Right forelimb (tissue), 1 donor: ENCODE results near the gene GRK2.

Experiments used
- DNase-seq: peaks from one replicate; pipeline ENCODE4 v3.0.0-alpha.2; 2018

The GRK2 gene

DNA sequence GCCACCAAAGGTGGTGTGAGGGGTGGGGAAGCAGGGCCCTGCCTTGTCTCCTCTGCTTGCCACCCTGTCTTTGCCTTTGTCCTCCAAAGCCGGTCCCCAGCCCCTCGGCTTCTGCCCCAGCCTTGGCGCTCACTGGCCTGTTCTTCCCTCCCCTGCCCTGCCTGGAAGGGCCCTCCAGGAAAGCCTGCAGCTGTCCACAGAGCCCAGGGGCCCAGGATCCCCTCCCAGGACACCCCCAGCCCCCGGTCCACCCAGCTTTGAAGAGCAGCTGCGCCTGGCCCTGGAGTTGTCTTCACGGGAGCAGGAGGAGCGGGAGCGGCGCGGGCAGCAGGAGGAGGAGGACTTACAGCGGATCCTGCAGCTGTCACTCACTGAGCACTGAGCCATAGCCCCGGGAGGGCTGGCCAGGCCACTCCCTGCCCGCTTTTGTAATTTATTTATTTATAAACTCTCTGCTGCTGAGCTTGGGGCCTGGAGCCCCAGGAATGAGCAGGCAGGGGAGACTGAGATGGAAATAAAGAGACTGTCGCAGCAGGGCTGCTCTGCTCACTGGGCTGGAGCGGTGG, 35.8 kb downstream of the GRK2 start:
- peak; percentile 68 for DNase-seq

- peak; percentile 59 for DNase-seq
Observed at GRCh38 chr11:67302571-67303131, 36.4 kb downstream of the GRK2 start.

- DNase-seq: peak; percentile 75
Observed at GRCh38 chr11:67303132-67303834, 37.0 kb downstream of the GRK2 start, which contains the start of gene SSH3. Gene SSH3 (plus strand): TSS chr11:67303530. CDS start chr11:67303626, 96 bp downstream.

- no peak for DNase-seq
Observed at GRCh38 chr11:67303835-67304411, 37.6 kb downstream of the GRK2 start.

GRCh38 chr11:67304511-67305113, 38.3 kb downstream of the GRK2 start:
- no peak for DNase-seq

DNA sequence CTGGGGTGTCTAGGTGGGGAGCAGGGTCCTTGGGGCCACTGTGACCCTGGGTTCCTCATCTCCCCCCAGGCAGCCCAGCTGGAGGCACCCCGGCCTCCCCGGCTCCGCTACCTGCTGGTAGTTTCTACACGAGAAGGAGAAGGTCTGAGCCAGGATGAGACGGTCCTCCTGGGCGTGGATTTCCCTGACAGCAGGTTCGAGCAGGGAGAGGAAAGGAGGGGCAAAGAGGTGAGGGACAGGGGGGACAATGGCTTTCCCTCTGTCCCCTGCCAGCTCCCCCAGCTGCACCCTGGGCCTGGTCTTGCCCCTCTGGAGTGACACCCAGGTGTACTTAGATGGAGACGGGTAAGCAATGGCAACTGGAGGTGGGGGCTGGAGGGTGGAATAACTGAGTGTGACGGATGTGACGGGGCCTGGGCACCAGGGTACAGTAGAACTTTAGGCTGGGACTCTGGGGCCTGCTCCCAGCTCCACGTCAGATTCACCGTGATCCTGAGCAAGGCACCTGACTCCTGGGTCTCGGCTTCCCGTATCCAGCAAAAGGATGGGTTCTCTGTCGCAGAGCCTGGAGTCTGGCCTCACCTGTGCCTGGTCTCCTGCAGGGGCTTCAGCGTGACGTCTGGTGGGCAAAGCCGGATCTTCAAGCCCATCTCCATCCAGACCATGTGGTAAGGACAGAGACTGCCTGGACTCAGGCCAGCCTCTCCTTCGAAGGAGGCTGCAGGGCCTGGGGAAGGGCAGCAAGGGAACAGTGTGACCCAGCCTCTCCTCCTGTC, 40.7 kb downstream of the GRK2 start:
- DNase-seq: no peak

GRCh38 chr11:67307545-67308001, 41.3 kb downstream of the GRK2 start:
- DNase-seq: no peak

DNA sequence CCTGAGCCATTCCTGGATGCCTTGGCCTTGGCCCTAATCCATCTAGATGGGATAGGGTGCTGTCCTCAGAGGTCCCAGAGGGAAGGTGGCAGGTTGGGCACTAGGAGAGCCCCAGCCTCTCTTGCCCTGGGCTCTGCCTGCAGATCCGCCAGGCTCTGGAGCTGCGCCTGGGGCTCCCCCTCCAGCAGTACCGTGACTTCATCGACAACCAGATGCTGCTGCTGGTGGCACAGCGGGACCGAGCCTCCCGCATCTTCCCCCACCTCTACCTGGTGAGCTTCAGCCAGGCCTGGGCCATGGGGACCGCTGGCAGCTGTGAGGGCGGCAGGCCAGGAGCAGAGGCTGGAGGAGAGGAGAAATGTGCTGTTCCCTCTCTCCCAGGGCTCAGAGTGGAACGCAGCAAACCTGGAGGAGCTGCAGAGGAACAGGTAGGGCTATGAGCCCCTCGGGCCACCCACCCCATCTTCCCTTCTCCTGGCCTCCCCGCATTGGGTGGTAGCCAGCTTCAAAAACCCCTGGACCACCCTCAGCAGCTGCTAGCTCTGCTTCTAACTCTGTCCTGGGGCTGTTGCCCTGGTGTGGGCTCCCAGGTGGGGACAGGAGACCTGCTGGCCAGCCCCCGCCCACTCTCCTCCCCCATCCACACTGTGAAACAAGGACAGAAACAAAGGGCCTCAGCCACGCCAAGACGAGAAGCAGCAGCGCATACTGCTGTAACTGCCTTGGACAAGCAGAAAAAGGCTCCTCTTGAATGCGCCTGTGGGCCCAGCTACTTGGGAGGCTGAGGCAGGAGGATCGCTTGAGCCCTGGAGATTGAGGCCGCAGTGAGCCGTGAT, 42.0 kb downstream of the GRK2 start:
- no peak for DNase-seq

DNA sequence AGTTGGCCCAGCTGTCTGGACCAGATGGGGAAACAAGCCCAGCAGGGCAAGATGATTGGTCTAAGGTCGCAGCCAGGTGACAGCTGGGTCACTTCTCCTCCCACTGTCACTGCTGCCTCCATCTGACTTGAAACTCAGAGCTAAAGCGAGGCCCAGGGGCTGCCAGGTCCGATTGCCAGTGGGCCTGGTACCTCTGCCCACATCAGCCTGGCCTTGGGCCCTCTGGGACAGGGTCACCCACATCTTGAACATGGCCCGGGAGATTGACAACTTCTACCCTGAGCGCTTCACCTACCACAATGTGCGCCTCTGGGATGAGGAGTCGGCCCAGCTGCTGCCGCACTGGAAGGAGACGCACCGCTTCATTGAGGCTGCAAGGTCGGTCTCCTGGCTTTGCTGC, 42.9 kb downstream of the GRK2 start:
- DNase-seq: no peak

DNA sequence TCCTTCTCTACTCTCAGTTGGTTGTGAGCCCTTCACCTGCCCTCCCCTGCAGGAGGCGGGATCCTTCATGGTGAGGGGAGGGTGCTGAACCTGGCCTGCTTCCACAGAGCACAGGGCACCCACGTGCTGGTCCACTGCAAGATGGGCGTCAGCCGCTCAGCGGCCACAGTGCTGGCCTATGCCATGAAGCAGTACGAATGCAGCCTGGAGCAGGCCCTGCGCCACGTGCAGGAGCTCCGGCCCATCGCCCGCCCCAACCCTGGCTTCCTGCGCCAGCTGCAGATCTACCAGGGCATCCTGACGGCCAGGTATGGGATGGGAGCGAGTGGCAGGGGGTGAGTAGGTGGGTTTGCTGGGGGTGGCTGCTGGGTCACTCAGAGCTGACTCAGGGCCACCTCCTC, 43.4 kb downstream of the GRK2 start:
- no peak for DNase-seq

DNA sequence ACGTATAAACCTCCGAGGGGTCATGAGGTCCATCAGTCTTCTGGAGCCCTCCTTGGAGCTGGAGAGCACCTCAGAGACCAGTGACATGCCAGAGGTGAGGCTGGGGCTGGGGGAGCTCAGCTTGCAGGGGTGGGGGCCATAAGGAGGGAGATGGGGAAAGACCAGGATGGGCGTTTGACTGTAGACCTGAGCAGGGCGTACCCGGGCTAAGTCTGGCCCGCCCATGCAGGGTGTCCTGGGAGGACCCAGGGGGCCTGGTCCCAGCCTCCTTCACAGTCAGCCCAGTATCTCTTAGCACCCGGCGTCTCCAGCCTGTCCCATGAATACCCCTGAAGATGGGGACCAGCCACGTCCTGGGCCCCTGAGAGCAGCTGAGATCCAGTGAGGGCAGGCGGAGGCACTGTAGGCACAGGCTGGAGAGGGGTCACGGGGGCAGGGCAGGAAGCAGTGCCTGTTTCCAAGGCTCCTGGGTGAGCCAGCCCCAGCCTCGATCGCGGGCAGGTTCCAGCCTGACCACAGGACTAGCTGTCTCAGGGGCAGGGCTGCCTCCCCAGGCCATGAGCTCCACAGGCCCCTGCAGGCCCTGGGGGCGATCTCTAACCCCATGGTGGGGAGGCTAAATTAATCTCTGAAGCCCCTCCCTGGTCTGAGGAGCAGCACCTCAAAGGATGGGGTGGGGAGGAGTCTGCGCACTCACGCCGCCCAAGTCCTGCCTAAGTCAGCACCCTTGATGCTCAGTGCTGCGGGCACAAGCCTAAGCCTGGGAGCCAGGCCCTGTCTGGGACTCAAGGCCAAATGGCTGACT, 44.2 kb downstream of the GRK2 start:
- no peak for DNase-seq

GRCh38 chr11:67311051-67311555, 44.8 kb downstream of the GRK2 start:
- no peak for DNase-seq

GRCh38 chr11:67311556-67312082, 45.3 kb downstream of the GRK2 start:
- DNase-seq: no peak

GRCh38 chr11:67312187-67313021, 46.1 kb downstream of the GRK2 start:
- DNase-seq: no peak

DNA sequence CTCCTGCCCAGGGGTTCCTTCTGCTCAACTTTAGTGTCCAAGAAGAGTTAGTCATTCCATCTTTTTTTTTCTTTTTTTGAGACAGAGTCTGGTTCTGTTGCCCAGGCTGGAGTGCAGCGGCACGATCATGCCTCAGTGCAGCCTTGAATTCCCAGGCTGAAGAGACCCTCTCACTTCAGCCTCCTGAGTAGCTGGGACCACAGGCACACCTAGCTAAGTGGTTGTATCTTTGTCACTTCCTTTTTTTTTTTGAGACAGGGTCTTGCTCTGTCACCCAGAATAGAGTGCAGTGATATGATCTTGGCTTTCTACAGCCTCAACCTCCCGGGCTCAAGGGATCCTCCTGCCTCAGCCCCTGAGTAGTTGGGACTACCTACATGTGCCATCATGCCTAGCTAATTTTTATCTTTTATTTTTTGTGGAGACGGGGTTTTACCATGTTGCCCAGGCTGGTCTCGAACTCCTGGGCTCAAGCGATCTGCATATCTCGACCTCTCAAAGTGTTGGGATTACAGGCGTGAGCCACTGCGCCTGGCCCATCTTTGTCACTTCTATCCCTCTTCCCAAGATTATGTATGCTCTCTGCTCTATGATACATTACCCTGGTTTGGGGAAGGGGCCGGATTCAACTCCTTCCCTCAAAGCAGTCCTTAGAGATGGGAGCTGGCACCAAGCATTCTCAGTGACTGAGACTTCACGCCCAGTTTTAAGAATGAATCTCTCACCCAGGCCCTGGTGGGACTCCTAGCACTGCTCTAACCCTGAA, 47.0 kb downstream of the GRK2 start:
- DNase-seq: no peak

GRCh38 chr11:67314218-67314617, 47.9 kb downstream of the GRK2 start:
- no peak for DNase-seq

DNA sequence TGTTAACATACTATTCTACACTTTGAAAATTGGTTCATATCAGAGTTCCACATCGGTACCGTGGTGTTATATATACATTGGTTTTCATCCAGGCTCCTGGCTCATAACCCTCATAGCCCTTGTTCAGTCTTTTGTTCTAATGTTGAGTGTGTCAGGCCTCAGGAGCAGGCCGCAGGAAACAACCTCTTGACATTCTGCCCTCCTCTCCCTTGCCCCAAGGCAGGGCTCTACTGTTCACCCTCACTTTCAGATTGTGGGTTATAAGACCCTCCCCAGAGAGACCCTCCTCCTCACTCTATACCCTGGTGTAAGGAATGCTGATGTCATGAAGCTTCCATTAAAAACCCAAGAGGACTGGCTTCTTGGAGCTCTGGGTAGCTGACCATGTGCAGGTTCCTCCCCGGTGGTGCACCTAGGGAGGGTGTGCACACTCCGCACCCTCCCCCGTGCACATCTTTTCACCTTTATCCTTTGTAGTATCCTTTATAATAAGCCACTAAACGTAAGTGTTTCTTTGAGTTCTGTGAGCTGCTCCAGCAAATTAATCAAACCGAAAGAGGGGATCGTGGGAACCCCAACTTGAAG, 49.1 kb downstream of the GRK2 start:
- DNase-seq: no peak

DNA sequence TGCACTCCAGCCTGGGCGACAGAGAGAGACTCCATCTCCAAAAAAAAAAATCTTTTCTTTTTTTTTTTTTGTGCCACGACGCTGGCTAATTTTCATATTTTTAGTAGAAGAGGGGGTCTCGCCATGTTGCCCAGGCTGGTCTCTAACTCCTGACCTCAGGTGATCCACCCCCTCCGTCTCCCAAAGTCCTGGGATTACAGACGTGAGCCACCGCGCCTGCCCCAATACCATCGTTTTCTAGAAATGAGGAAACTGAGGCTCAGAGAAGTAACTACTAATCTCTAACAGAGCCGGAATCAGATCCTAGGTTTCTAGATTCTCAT, 50.6 kb downstream of the GRK2 start:
- DNase-seq: no peak
